ENCODE results near the gene GAB1.

Gene GAB1

DNA sequence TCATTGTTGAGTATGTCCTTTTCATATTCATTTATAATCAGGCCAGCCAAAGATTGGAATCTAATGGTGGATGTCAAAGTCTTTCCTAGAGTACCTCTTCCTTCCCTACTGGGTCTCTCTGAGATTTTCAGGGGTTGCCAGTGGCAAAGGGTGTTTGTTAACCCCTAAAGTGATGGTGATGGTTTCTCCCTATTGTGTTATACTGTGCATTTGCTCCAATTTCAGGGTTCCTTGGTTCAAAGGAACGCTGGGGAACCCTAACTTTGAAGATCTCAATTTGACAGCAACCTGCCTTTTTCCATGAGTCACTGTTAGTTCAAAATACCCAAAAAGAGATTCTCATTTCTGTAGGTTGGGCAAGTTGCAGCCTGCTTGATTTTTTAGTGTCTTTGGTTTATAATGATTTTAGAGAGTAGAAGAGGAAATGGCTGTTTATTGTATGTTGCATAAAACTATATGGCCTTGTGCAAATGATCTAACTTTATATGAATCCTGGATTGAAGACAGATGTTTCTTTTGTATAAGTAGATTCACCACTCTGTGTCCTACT lies 23.0 kb downstream of the GAB1 start:
- no peak for DNase-seq

- no peak for DNase-seq
Measured at GRCh38 chr4:143360838-143361625, 24.4 kb downstream of the GAB1 start.

DNA sequence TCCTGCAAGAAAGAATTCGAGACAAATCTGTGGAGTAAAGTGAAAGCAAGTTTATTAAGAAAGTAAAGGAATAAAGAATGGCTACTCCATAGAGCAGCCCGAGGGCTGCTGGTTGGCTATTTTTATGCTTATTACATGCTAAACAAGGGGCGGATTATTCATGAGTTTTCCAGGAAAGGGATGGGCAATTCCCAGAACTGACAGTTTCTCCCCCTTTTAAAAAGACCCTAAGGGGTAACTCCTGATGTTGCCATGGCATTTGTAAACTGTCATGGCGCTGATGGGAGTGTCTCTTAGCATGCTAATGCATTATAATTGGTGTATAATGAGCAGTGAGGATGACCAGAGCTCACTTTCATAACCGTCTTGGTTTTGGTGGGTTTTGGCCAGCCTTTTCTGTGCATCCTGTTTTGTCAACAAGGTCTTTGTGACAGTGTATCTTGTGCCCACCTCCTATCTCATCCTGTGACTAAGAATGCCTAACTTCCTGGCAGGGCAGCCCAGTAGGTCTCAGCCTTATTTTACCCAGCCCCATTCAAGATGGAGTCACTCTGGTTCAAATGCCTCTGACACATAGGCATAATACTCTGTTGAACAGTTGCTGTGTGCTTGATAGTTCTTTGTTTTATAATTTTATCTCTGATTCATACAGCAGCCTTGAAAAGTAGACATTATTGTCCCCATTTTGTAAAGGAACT lies 25.8 kb downstream of the GAB1 start:
- DNase-seq, result no peak

DNA sequence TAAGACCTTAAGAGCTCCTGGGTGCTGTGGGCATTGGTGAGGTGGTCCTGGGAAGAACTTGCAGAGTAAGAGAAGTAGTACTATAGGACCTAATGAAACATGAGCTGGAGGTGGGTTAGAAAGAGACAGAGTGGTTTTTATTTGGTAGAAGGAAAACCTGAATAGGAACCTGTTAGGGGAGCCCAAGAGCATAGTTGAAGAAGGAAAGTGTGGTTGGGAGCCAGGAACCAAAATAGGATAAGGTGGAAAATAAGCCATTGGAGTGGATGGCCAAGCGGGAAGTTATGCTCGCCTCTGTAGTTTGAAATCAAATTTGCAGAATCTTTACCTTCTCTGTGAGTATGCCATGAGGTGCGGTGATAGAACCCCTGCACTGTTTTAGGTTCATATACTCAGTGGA lies 26.7 kb downstream of the GAB1 start:
- DNase-seq, result no peak

DNA sequence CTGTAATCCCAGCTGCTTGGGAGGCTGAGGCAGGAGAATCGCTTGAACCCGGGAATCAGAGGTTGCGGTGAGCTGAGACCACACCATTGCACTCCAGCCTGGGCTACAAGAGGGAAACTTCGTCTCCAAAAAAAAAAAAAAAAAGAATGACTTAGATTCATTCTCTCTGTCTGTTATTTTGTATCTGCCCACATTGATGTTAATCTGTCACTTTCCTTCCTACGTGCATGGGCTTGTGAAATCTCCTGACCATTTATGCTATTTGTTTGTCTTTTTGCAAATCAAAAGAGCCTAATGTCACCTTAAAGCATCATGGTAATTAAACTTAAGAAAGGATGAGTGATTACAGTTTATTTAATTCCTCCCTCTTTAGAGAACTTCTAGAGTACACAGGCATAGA lies 27.4 kb downstream of the GAB1 start:
- DNase-seq, result no peak

DNA sequence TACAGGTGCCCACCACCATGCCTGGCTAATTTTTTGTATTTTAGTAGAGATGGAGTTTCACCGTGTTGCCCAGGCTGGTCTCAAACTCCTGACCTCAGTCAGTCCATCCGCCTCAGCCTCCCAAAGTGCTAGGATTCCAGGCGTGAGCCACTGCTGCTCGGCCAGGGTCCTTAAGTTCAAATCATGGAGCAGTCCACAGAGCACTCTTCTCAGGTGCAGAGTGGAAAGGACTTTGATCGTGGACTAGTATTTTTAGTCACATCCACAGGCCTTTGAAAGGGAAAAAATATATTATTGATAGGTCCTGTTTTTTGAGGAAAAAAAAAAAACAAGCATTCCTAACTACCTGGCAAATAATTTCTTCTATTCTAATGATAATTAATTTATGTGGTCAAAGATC lies 31.2 kb downstream of the GAB1 start:
- no peak for DNase-seq

- no peak for DNase-seq
Measured at GRCh38 chr4:143369552-143369951, 32.9 kb downstream of the GAB1 start.

DNA sequence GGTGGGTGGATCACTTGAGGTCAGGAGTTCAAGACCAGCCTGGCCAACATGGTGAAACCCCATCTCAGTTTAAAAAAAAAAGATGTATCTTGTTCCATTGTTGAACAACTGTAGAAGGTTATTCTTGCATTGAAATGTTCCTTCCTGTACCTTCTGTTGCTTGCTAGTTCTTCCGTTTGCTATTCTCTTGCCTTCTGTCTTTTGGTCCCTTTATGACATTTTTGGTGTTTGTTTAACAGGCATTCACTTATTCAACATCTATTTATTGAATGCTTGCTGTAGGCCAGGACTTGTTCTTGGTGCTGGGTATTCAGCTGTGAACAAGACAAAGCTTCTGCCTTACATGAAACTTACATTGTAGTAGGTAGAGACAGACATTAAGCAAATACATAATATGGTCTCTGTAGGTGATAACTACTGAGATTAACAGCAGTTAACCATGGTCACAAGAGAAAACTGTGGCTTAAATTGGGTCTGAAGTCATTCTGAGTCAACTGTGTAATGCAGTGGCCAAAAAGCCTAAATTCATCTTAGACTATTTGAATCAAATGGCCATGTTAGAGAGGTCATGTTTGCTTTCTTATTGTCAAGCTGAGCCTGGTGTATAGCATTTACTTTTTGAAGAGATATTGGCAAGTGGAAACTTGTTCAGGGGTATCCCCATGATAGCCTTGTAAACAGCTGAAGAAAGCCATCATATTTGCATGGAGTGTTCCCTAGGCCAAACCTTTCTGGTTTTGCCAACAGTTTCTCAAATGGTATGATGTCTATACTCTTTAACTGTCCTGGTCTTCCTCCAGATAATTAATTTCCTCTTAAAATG lies 35.6 kb downstream of the GAB1 start:
- no peak for DNase-seq

- DNase-seq, result no peak
Measured at GRCh38 chr4:143374255-143374654, 37.6 kb downstream of the GAB1 start.

DNA sequence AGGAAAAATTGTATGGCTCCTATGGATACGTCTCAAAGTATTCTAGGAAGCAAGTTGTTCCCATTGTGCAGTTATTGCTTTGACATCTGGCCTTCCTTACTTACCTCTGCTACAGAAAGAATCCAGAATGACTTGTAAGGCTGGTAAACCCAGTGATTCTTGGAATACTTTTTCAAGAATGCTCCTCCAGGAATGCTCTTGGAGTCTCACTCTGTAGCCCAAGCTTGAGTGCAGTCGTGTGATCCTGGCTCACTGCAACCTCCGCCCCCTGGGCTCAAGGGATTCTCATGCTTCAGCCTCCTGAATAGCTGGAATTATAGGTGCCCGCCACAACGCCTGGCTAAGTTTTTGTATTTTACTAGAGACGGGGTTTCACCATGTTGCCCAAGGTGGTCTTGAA lies 38.1 kb downstream of the GAB1 start:
- no peak for DNase-seq

DNA sequence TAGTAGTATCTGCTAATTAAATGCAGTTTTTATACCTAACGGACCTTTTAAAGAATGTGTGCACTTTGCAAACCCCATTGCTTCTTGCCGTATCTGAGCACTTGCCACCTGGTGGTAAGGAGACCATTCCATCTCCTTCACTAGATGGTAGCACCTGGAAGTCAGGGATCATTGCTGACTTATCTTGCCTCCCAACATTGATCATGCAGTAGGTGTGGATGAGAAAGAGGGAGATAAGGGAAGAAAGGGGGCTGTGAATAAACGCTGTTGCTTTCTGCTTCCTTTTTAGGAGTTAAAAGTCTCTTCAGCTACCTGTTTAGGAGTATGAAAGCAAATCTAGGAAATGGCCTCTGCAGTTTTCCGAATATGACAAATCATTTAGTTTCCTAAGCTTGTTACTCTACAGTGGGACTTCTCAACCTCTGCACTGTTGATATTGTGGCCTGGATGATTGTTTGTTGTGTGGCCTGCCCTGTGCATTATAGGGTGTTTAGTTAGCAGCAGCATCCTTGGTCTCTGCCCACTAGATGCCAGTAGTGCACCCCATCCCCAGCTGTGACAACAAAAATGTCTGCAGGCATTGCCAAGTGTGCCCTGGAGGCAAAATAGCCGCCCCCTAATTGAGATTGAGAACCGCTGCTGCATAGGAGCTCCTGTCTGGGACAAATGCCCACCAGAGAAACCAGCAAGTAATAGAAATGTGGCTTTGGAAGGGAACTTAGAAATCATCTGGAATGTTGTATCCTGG lies 38.8 kb downstream of the GAB1 start:
- DNase-seq, result no peak

DNA sequence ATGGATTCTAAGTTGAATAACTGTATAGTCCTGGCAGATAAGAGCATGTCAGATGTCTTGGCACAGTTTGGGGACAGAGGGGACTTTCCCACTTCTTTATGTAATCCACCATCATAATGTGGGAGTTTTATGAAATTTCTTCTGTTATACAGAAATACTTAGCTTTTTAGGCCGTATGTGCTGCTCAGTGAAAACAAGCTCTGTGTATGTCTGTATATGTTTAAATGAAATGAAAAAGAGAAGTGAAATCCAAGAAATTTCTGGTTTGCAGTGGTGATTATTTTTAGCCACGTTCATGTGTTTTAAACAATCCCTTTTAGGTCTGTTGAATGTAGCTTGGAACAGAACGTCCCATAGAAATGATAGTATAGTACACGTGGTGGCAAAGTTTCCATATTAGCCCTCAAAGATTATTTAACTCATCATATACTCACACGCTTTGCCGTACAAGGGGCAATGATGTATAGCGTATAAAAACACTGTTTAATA lies 41.0 kb downstream of the GAB1 start:
- no peak for DNase-seq

GRCh38 chr4:143380629-143381028 lies 44.0 kb downstream of the GAB1 start:
- no peak for DNase-seq

DNA sequence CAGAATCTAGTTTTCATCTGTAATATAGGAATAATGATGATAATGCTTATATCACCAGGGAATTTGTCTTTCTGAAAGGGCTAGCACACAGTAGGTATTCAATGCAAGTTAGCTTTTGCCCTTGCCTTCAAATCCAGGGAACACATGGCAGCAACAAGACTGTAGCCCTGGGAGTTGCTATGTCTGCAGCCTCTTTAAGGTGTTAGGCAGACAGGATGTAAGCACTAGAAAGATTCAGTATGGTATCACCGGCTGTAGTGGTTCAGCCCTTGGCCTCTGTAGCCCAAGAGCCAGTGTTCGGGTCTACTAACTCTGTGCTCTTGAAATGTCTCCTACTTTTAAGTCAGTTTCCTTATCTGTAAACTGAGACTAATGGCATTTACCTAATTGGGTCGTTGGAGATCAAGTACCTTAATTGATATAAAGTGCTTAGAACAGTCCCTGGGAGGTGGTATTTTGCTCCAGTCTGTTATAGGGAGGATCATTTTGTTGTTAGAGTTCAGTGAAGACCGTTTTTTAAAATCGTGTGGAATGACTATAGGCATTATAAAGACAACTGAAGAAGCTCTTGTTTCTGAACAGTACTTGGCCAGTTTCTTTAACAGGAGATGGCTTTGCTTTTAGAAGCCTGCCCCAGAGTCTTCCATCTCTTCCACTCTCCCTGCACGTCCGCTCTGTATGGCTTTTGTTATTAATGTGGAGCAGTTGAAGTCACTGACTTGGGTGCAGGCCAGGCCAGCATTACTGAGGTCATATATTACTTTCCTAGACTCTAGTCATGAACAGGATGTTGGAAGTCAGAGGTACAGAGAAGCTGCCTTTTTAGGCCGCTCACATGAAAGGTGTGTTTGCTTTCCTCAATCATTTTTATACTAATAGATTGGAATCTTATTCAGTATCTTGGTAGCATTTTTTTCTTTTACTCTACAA lies 44.8 kb downstream of the GAB1 start:
- no peak for DNase-seq

DNA sequence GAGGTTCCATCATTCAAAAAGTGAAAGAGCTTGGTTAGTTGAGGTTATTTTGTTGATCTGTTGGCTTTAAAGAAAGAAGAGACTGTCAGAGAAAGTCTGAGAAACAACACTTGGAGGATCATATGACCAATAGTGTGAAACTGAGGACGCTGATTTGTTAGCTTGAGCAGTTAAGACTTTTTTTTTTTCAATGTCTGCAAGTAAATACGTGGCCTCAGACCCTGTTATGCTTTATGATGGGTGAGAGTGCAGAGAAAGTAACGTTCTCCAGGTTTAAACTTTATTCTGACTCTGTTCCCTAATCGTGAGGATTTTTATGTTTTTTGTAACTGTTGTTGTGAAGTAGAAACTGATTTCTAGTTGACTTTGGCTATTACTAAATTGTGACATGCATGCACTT lies 45.9 kb downstream of the GAB1 start:
- DNase-seq, result no peak

DNA sequence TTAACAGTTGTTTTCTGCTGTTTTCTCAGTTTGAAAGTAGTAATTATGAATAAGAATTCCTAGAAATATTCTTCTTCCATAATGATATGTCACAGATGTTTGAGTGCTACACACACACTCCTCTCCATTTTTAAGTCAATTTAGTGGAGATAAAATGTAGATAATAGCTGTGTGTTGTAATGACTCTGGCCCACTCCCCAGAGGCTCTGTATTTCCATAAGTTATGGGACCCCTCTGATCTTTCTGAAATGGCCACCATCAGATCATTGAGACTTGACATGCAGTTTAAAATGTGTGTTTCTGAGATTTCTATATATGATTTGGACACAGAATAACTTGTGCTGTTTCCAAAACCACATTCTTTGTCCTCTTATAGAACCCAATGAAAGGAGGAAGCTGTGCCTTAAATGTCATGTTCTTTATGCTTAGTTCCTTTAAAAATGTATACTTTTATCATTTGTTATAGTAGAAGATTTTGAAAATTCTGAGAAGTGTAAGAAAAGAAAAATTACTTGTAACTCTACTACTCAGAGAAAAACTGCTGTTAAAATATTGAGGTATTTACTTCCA lies 46.4 kb downstream of the GAB1 start:
- DNase-seq, result no peak

- no peak for DNase-seq
Measured at GRCh38 chr4:143384381-143384994, 47.8 kb downstream of the GAB1 start.

GRCh38 chr4:143386812-143387211 lies 50.1 kb downstream of the GAB1 start:
- DNase-seq, result no peak

DNA sequence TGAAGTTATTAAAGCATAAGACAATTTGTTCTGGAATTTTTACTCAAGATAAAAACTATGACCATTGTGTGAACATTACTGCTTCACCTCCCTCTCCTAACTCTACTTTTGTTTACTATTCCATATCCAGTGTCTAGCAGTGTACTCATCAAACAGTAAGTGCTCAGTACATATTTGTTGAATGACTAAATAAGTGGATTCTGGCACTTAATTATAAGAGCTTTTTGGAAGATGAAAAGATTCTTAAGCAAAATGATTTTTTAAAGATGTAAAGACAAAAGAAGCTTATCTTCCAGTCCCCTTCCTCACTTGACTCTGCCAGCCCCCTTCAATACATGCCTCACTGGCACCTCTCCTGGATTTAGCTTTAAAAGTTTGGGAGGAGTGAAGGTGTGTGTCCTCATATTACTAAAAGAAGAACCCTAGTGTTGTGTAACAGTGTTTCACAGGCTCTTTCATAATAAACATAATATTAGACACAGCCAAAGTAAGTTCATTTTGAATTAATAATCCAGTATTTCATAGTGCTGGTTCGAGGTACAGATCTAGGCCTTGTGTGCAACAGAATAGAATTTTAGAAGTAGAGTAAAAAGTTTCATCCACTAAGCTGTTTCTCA lies 53.0 kb downstream of the GAB1 start:
- DNase-seq, result no peak

DNA sequence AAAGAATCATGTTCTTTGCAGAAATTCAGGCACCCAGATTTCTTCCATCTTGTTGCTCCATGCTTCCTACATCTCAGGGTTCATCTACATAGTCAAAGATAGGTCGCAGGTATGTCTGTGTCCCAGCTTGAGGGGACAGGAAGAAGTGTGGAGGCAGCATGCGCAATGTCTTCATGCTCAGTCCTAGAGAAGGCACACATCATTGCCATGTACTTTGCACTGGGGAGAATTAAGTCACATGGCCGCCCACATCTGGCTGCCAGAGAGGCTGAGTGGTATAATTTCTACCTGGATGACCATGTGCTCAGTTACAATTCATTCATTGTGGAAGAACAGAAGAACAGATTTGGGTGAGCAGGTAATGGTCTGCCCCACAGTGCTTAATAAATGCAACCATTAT lies 54.1 kb downstream of the GAB1 start:
- DNase-seq, result no peak

Data from T1000 (cell line).